NCI-H345 (cell line): Measurements from ENCODE around the gene CAB39L.
"Not testable (repeated sequence)": the region's sequence is repeated elsewhere in the genome, so short reads cannot be mapped to it uniquely, and the experiment has no call there.

ENCODE experiments used
- DNase-seq: peaks from one replicate; lab custom pipeline; 2025; lab: John Stamatoyannopoulos, UW

Gene CAB39L

GRCh38 chr13:49346460-49346859, 97.4 kb downstream of the CAB39L start:
- DNase-seq, result no peak

- DNase-seq, result no peak
These were observed 100.1 kb downstream of the CAB39L start for GRCh38 chr13:49343731-49344130.

DNA sequence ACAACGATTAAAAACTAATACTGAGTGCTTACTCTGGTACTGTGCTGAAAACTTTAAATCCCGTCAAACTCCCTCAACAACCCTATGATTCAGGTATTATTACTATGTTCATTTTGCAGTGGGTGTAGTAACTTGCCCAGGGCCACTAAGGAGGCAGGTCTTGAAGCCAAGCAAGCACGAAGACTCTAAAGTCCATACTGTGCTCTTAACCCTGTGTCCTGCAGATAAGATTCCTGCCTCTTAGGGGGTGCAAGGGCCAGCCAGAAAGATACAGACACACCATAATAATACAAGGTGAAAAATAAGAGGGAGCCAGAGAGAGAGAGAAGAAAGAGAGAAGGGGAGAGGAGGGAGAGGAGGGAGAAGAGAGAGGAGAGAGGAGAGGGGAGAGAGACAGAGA, 100.6 kb downstream of the CAB39L start:
- no peak for DNase-seq

DNA sequence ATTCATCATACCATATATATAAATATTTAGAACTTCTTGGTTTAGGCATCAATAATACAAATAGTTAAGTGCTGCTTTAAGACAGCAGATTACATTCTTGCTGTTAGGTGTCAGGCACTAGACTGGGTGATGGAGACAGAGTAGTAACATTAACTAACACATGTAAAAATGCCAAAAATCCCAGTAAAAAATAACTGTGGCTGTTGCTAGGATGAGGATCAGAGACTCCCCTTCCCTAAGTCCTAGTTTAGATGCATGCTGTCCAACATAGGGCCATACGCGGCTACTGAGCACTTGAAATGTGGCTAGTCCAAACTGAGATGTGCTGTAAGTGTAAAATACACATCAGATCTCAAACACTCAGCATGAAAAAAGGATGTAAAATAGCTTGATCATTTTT, 101.4 kb downstream of the CAB39L start:
- DNase-seq, result no peak

DNA sequence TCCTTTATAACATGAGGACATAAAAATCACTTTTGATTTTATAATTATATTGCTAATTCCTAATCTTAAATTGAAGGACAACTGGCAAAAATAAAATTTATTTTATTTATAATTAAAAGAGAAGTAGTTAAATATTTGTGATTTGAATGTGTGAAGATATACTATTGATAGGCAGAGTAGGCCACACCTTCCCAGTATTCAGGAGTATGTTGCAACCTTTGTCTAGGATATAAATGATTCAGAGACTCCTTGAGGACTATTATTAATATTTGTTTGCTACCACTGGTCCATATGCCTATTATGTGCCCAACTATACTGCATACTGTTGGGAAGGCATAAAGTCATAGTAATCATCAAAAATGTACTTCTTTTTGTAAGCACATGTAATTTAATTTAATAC, 101.9 kb downstream of the CAB39L start:
- DNase-seq, result no peak

GRCh38 chr13:49341517-49341916, 102.3 kb downstream of the CAB39L start:
- no peak for DNase-seq

DNA sequence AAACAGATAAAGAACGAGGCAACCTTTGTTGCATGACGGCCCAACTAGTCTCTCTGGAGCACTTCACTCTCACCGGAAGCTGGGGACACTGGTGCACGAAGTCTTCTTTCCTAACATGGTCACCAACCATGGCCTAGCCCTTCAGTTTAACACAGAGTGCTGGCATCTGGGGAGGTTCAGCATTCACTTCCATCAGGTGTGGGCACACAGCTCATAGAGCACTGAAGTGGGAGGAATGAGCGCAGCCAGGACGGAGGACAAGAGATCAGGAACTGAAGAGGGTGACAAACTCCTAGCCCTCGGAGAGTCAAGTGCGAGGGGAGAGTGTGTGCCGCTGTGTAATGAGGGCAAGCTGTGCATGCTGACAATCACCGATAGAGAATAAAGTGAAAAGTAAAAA, 103.7 kb downstream of the CAB39L start:
- no peak for DNase-seq

DNA sequence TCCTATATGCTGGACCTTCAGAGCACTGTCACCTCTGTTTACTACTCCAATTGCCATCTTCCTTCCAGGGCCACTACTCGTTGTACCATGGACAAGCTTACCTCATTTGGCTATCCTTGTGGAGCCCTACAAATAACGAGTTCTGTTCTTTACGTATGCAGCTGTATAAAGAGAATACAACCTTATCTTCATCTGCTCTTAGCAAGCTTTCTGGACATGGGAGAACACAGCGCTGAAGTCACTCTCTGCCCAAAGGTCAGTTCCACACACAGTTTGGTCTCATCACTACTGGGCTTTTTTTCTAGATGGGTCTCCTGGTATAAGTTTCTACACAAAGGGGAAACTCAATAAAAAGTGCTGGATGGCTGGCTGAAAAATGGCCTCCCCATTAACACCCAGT, 107.2 kb downstream of the CAB39L start:
- DNase-seq, result no peak

GRCh38 chr13:49330546-49330864, 113.4 kb downstream of the CAB39L start:
- no peak for DNase-seq

- DNase-seq, result no peak
These were observed 113.9 kb downstream of the CAB39L start for GRCh38 chr13:49329831-49330545.

DNA sequence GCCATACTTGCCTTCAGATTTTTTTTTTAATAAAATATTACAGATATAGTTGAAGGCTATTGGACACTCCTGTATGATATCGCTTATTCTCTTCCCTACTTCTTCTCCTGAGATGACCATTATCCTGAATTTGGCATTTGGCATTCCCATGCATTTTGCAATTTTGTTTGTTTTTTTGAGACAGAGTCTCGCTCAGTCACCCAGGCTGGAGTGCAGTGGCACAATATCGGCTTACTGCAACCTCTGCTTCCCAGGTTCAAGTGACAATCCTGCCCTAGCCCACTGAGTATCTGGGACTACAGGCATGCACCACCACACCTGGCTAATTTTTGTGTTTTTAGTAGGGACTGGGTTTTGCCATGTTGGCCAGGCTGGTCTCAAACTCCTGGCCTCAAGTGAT, 116.7 kb downstream of the CAB39L start:
- DNase-seq, result not testable (repeated sequence)

DNA sequence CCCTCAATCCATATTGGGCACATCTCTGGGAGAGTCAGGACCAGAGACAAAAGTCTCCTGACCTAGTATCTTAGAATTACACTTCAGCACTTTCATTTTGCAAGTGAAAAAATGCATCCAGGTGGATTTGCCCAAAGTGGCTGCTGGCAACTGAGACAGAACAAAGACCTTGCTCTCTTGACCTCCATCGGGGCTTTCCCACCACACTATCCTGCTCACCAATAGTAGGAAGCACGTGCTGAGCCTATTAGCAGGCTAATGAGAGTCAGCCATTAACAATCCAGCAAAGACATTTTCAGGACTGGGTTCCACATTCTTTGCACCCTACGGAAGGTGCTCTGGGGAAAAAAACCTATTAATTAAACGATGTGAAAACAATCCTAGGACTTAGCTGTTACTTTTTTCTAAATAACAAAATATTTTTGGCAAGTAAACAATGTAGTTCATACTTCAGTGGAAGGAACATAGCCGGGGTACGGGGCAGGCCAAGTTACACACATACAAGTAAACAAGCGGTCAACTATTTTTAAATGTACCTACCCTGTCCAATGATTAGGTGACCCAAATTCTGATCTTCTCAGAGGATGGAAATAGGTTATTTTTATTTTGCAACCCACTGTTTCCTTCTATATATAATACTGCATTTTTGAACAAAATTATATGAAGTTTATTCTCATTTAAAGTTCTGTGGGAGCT, 117.5 kb downstream of the CAB39L start:
- no peak for DNase-seq

DNA sequence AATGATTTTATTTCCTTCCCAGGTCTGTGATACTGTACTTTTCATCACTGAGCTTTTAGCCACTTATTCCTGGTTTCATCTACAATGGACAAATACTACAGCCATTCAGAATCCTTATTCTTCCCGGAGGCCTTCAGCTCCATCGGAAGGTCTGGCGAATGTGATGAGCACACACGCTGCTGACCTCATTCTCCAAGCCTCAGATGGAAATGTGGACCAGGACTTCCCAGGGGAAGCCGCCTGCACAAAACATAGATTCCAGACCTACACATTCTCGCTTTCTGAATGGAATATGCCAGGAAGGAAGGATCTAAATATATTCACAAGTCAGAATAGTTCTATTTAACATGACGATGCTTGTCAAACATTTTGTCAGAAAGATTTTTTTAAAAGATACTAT, 120.5 kb downstream of the CAB39L start:
- no peak for DNase-seq

GRCh38 chr13:49322702-49323101, 121.2 kb downstream of the CAB39L start:
- DNase-seq, result no peak

- no peak for DNase-seq
These were observed 122.9 kb downstream of the CAB39L start for GRCh38 chr13:49320975-49321374.

GRCh38 chr13:49319951-49320350, 123.9 kb downstream of the CAB39L start:
- no peak for DNase-seq

DNA sequence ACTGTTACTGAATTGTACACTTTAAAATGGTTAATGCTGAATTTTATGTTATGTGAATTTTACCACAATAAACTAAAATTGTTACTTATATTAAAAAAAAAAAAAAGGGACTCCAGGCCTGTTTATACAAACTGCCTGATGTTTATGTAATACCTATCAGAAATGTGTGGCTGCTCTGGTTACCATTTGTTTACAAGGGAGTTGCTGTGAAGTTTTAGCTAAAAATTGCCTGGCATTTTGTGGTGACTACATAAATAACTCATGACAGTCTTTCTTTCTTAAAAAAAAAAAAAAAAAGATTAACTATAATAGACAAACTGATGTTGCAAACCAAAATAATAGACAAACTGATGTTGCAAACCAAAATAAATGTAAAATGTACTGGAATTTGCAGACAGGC, 124.3 kb downstream of the CAB39L start:
- no peak for DNase-seq

DNA sequence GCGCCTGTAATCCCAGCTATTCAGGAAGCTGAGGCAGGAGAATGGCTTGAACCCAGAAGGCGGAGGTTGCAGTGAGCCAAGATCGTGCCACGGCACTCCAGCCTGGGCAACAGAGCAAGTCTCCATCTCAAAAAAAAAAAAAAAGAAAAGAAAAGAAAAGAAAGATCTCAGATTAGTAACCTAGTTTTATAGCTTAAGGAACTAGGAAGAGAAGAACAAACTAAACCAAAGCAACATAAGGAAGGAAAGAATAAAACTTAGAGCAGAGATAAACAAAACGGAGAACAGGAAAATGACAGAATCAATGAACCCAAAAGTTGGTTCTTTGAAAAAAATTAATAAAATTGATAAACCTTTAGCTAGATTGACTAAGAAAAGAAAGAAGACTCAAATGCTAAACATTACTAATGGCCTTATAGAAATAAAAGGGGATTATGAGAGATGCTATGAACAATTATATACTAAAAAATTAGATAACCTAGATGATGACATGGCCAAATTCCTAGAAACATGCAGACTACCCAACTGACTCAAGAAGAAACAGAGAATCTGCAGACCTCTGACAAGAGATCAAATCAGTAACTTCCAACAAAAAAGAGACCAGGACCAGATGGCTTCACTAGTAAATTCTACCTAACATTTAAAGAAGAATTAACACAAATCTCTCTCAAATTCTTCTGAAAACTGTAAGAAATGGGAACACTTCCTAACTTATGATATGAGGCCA, 127.9 kb downstream of the CAB39L start:
- no peak for DNase-seq

DNA sequence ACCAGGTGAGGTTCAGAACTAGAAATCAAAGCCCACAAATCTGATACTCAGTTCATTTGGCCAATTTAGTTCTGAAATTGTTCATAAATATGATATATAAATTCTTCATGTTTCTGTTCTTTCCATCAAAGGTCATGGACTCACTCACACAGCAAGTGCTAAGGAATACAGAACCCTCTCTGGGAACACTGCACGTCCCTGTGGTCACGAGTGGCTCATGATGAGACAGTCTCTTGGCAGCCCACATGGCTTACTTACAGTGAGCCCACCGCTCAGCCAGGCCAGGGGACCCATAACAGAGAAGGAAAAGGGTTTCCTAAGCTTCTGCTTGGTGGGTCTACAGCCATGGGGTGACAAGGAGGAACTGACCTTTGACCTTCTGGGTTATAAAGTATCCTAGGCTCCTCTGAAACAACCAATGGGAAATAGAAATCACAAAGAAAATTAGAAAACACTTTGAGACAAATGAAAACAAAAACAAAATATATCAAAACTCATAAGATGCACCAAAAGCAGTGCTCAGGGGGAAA, 128.8 kb downstream of the CAB39L start:
- no peak for DNase-seq

DNA sequence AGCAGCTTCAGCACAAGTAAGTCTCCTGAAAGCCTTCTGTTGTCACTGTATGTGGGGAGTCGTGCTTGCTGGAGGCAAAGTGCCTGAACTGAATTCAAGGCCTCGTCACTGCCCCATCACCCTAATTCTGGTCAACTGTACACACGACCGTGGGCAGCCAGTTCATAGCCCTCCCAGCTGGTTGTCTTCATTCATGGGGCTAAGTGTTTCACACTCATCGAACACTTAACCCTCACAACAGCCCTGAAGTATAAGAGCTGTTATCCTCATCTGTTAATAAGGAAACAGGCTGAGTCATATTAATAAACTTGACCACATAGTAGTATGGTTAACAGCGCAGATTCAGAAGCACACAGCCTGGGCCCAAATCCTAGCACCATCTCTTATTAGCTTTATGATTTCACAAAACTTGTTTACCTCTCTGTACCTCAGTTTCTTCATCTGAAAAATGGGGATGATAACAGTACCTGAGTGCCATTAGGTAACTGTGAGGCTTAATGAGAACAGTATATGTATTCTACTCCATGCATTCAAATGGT, 129.5 kb downstream of the CAB39L start:
- DNase-seq, result no peak

DNA sequence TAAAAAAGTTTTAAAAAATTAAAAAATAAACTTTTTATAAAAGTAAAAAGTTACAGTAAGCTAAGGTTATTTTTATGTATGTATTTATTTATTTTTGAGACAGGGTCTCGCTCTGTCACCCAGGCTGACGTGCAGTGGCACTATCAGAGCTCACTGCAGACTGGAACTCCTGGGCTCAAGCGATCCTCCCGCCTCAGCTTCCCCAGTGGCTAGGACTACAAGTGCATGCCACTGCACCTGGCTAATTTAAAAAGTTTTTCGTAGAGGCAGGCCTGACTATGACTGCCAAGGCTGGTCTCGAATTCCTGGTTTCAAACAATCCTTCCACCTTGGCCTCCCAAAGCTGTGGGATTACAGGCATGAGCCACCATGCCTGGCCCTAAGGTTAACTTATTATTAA, 132.0 kb downstream of the CAB39L start:
- DNase-seq, result no peak

DNA sequence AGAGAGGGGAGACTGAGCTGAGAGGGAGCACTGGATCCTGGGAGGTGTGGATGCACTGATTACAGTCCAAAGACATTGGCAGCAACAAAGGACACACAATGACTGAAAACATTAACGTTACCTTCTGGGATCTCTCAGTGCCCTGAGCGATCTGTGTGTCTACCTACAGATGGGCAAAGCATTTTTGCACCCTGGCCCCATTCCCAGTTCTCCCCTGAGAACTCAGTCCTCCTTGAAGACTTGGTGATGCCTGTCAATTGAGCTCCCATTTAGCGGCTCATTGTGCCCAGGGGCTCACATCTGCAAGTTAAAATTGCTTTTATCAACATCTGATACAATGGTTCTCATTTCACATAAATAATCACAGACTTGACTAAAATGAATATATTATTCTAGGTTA, 133.6 kb downstream of the CAB39L start:
- no peak for DNase-seq

- no peak for DNase-seq
These were observed 134.9 kb downstream of the CAB39L start for GRCh38 chr13:49308921-49309408.
